Measurements from ENCODE around the gene CTDSPL.

The CTDSPL gene

GRCh38 chr3:38015485-38015884 lies 153.8 kb downstream of the CTDSPL start:
- DNase-seq (ENCODE audit: low read depth in 2 of 3, low spot score in 2 of 3): no peak

GRCh38 chr3:38015984-38016383 lies 154.3 kb downstream of the CTDSPL start:
- DNase-seq (ENCODE audit: low read depth in 2 of 3, low spot score in 2 of 3): no peak

GRCh38 chr3:38016410-38016809 lies 154.7 kb downstream of the CTDSPL start:
- no peak for DNase-seq (ENCODE audit: low read depth in 2 of 3, low spot score in 2 of 3)

DNA sequence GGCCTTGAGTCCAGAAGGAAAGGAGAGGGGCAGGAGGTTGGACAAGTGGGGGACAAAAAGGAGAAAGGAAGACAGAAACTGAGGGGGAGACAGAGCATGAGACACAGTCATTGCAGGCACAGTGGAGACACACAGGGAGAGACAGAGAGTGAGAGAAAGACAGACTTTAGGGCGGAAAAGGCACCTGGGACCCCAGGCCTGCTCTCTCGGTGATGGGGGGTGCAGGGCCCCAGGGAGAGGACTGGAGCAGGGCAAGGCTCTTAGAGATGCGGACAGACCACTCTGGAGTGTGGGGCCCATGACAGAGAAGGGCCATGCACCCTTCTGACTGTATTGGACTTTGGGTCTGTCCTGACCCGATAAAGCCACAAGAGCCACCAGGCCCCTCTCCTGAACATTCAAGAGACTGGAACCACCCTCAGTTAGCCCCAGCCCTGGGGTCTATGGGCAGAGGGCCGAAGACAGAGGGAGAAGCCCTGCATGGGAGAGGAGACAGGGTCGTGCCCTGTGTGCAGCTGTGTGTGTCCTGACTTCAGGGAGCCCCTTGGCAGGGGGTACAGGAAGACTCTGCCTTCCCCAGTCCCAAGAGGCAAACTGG lies 155.3 kb downstream of the CTDSPL start:
- DNase-seq (ENCODE audit: low read depth in 2 of 3, low spot score in 2 of 3): no peak

DNA sequence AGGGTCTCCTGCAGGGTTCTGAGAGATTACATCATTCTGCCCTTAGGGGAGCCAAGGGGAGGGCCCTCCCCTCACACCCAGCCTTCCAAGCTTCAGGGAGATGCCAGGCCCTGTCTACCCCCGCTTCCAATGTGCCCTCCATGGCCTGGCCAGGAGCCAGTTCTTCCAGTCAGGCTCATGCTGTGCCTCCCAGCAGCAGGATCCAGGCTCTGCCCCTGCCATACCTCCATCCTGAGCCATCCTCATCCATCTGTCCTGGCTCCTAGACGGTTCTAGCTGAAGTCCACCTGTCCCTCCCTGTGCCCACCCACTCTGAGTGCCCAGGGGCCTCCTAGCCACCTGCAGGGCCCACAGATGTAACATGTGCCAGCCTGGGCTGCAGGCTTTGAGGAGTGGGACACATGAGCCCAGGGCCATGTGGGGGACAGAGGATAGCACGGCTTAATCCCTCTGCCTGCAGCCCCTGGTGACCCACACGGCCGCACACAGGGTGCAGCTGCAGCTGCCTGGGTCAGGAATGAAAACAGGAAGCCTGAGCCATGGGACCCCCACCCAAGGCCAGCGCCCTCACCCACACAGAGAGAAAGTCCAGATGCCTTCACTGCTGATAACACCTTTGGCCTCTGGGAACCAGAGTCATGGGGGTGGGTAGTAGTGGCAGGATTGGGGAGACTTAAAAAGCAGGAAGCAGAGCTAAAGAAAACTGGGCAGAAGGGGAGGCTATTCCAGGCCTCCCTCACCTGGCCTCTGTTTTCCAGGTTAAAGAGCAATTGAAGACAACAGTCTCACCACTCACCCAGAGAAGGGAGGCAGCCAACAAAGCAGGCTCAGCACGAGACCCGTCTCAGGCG lies 156.0 kb downstream of the CTDSPL start:
- no peak for DNase-seq (ENCODE audit: low read depth in 2 of 3, low spot score in 2 of 3)

GRCh38 chr3:38018296-38019266 lies 156.9 kb downstream of the CTDSPL start:
- DNase-seq (ENCODE audit: low read depth in 2 of 3, low spot score in 2 of 3): no peak

DNA sequence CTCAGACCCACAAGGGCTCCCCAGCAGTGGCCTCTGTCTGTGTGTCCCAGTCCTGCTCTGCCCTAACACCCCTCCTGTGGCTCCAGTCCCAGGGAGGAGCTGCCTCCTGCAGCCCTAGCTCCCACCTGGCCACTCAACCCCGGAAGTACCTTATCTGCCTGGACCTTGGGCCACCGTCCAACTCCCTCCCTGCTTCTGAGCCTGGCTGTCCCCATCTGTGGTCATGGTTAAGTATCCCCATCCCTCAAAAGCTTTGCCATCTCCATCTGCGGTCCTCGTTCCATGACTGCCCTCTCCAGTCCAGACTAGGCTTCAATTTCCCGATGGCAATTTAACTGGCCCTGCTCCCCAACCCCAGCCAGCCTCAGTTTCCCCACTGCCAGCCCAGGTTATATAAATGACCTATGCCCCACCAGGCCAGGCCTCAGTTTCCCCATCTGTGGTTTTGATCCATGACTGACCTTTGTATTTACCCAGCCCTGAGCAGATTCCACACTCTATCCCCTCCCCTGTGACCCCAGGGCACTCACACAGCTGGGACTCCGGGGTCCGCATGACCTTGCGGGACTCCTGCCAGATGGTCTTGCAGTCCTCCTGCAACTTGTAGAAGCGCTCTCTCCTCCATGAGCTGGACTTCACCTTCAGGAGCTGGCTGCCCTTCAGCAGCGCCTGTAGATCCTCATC lies 158.1 kb downstream of the CTDSPL start:
- no peak for DNase-seq (ENCODE audit: low read depth in 2 of 3, low spot score in 2 of 3)

GRCh38 chr3:38020342-38020726 lies 158.7 kb downstream of the CTDSPL start:
- DNase-seq (ENCODE audit: low read depth in 2 of 3, low spot score in 2 of 3): no peak

DNA sequence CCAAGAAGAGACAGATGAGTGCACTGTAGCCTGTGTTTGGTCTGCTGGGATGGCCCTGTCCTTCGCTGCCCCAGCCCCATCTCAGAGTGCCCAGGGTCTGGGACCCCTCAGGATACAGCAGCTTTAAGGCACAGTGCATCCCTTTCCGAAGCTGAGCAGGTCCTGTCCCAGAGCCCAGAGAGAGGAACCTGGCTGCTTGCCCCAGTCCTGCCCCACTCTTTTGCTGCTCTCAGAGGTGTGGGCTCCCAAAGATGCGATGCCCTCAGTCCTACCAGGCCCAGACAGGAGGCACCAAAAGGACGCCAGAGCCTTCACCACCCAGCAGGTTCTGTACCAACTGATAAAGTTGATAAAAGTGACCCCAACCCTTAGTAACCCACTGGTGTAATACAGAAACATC lies 159.5 kb downstream of the CTDSPL start:
- DNase-seq (ENCODE audit: low read depth in 2 of 3, low spot score in 2 of 3): no peak

DNA sequence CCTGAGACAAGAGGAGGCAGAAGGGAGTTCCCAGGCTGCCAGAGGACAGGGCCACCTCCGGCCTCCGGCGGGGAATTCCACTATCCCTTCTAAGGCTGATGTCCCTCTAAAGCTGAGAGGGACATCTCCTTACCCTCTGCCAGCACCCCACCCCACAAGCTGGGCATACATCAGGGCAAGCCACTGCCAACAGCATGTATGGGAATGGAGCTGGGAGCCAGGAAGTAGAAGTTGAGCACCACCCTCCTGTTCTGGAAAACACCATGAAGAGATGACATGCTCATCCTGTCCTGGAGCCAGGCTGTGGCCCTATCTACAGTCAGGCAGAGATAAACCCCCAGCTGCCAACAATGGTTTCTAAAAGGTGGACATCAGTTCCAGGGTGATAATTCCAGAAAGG lies 160.6 kb downstream of the CTDSPL start:
- no peak for DNase-seq (ENCODE audit: low read depth in 2 of 3, low spot score in 2 of 3)

DNA sequence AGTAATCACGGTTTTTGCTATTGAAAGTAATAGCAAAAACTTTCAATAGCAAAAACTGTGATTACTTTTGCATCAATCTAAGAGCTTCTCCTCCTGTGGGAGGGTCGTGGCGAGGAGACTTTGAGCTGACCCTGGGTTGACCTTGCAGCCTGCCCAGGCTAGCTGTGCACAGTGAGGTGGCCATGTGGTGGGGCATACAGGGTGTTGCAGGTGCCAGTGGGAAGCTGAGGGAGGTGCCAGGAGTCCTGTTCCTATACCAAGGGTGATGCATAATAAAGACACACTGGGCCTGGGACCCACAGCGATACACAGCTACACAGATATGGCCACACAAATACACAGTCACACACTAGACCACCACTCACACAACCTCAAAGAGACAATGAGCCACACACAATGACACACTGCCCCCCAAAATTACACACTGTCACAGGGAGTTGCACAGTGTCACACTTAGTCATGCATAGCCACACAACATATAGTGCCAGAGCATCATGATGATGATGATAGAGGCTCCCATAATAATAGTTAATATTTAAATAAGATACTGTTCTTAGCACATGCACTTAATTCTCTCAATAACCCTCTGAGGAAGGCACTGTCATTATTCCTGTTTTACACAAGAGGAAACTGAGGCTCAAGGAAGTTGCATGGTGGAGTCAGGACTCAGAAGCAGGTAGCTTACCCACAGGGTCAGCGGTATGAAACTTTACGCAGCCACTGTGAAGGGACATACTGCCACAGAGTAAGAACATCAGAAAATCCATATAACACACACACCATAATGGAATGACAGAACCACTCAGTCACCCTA lies 161.4 kb downstream of the CTDSPL start:
- DNase-seq (ENCODE audit: low read depth in 2 of 3, low spot score in 2 of 3): no peak

DNA sequence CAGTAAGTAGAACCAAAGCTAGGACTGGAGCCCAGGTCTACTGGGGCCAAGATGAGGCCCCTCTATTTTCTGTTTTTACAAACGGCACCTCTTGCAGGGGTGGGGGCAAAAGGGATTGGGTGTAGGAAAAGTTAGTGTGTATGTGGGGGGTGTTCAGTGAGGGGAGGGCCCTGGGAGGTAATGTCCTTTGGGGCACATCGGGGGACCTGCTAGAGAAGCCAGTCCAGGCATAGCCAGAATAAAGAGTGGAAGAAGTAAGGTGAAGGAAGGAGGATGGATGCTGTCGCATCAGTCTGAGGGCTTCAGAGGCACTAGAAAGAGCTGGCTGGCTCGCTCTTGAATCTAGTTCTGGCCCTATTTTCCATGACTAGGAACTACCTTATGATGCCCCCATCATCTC lies 165.2 kb downstream of the CTDSPL start:
- DNase-seq (ENCODE audit: low read depth in 2 of 3, low spot score in 2 of 3): no peak

DNA sequence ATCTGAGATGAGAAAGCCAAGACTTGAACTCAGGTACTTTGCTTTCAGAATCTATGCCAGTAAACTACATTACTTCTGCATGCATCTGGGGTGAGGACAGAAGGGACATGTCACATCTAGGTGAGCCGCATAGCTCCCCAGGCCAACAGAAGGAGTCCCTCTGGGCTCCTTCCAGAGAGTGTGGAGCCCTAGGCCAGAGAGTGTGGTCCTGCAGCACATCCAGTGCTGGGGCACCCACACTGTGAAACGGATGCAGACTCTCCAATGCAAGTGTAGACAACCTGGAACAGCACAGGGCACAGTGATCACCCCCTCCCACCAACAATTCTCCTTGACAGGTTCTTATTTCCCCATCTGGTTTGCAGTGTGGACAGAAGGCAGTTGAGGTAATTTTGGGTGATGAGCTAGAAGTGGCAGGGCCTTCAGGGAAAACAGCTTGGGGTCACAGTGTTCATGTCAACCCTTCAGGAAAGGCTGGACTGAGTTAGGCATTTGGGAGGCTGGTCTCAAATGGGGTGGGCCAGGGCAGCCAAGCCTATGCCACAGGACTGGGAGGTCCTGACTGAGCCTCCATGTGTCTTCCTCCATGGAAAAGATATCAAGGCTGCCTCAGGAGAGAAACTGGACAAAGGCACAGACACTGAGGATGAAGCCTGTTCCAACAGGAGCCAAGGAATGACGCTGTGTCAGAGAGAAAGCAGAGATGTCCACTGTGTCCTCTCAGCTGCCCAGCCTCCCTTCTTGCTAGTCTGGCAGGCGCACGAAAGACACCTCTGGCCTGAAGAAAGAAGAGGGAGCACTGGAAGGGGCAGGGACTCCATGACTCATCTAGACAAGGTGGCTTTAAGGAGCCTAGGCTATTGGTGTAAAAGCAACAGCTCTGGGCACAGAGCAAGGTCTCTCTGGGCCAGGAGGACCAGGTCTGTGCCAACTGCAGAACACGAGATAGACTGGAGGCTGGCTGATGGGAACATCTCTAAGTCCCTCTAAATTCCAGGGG lies 166.1 kb downstream of the CTDSPL start:
- no peak for DNase-seq (ENCODE audit: low read depth in 2 of 3, low spot score in 2 of 3)

- no peak for DNase-seq (ENCODE audit: low read depth in 2 of 3, low spot score in 2 of 3)
These were observed 167.1 kb downstream of the CTDSPL start for GRCh38 chr3:38028621-38029361.

GRCh38 chr3:38029400-38030125 lies 167.9 kb downstream of the CTDSPL start, which contains the start of gene PLCD1:
TSS of gene PLCD1 (minus strand) at chr3:38029642. CDS start at chr3:38029539, 103 bp downstream.
- no peak for DNase-seq (ENCODE audit: low read depth in 2 of 3, low spot score in 2 of 3)

- no peak for DNase-seq (ENCODE audit: low read depth in 2 of 3, low spot score in 2 of 3)
These were observed 168.7 kb downstream of the CTDSPL start for GRCh38 chr3:38030126-38031021.
